NCI-H2107 (cell line): ENCODE measurements around the gene TNPO2.

ENCODE experiments used
- DNase-seq: peaks from one replicate; lab custom pipeline; 2025; lab: John Stamatoyannopoulos, UW

Gene TNPO2

DNA sequence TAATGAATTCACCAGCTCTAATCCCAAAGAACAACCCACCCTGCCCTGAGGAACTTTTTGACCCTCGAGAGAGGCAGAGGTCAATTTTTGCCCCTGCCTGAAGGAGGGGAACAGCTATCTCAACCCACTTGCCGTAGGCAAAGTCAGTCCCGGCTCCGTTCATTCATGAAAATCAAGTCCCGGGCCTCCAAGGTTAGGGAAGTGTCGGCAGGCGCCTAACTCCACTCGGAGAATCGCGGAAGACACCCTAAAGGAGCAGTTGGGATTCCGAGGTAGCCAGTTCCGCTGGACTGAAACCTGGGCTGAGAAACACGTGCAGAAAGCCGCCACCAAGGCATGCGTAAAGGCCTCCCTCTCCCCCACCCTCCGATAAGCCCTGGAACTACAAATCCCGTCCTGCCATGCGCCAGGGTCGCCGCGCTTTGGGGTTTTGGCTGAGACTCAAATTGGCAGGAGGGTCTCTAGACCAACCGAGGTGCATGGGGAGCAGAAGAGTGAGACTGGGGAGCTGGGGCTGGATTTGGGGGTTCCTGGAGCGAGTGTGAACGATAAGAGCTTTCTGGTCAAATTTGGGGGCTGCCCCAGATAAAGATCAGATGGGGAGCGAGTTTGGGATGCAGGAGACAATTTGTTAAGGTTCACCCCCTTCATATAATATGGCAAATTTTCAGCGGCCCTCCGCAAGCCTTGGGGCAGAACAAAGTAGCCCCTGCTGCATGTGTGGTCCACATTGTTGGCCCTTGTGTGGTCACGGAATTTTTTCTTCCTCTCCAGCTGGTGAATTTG, at the start of gene TNPO2:
Gene TNPO2, minus strand, starts transcription at position 292 of the 786 bp plus-strand sequence. CDS start 2,955 bp downstream, outside the sequence.
- DNase-seq: no peak

DNA sequence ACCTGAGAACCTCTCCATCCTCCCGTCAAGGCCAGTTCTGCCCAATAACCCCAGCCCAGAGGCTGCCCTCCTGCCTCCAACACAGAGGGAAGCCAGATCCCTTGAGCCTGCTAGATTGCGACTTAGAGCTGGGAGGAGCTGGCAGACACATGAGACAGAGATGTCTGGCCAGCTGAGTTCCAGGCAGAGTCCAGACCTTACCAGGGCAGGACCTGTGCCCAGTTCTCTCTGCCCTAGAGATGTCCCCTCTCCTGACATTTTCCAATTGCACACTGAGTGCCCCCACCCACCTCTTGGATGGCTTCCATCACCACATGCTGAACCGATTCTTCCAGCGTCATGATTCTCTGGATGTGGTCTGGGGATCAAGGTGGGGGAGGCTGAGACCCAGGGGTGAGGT, 48.6 kb upstream of the TNPO2 start:
- DNase-seq: no peak

- no peak for DNase-seq
These were observed 47.2 kb upstream of the TNPO2 start for GRCh38 chr19:12770922-12771321.

DNA sequence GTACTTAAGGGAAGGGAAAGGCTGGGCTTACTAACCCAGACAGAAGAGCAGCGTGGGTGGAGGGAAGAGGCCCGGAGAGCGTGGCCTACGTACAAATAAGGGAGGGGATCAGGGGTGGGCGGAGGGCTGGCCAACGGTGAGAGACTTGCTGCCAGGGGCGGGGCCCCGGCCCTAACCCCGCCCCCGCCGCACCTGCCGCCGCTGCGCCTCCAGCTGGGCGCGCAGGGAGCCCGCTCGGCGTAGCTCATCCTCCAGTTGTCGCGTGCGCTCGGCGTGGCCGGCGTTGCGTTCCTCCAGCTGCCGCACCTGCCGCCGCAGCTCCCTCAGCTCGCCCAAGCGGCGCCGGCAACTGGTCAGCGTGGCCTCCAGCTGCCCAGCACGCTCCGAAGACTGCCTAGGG, 46.0 kb upstream of the TNPO2 start:
- DNase-seq: no peak

DNA sequence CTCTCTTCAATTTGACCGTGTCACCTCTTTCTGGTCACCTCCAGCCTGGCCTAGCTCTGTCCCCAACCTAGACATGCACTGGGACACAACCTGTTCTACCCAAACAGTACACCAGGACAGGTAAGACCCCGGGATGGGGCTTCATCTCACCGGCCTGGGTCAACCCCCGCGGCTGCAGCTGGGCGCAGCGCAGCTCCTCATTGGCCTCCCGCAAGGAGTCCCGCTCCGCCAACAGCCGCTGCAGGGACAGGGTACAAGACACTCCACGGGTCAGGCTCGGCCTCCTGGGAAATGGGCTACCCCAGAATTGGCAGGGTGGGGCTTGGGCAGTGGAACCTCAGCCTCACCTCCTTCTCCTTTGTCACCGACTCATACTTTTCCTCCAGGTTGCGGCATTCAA, 43.9 kb upstream of the TNPO2 start:
- DNase-seq: no peak

GRCh38 chr19:12767150-12767549, 43.4 kb upstream of the TNPO2 start:
- no peak for DNase-seq

DNA sequence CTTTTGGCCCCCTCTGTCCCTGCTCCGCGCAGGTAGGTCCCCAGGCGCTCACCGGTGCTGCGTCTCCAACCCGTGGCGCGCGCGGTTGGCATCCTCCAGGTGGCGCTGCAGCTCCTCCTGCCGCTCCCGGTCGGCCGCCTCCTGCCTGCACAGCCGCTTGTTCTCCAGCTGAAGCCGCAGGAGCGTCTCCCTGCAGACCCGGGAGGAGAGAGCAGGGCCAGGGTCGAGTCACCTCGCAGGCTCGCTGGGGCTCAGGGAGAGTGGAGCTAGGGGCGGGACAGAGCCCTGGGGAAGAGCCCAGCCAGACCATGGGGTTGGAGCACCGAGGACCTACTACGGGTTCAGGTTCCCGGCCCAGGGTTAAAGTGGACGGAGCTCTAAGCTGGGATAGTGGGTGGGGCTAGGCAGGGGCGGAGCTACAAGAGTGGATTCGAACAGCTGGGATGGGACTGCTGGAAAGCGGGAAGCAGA, 42.4 kb upstream of the TNPO2 start:
- peak; percentile 51 for DNase-seq

DNA sequence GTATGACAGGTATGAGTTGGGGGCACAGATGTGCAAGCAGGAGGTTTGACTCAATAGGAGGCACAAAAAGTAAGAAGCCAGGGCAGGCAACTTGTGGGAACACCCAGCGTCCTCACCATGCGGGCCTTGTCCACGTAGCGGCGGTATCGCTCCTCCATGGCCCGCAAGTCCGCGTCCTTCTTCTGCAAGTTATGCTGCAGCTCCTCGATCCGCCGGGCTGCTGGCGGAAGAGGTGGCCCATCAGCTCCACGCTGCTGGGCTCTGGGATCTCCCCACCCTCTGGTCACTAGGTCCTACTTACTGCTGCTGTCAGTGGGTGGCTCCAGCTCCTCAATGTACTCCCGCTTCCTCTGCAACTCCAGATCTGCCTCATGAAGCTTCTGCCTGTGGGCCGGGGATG, 41.0 kb upstream of the TNPO2 start:
- DNase-seq: no peak

- no peak for DNase-seq
These were observed 39.4 kb upstream of the TNPO2 start for GRCh38 chr19:12763100-12763499.

DNA sequence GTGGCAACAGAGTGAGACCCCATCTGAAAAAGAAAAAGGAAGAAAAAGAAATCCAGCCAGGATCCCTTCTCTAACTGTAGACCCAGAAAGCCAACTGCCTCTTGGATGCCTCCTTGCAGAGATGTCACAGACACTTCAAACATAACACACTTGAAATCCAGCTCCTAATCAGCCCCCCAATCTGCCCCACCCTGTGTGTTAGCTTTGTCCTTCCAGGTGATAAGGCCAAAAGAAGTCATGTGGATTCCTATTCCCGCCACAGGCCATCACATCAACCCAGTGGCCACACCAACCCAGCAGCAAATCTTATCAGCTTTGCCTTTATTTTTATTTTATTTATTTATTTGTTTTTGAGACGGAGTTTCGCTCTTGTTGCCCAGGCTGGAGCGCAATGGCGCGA, 36.0 kb upstream of the TNPO2 start:
- DNase-seq: no peak

DNA sequence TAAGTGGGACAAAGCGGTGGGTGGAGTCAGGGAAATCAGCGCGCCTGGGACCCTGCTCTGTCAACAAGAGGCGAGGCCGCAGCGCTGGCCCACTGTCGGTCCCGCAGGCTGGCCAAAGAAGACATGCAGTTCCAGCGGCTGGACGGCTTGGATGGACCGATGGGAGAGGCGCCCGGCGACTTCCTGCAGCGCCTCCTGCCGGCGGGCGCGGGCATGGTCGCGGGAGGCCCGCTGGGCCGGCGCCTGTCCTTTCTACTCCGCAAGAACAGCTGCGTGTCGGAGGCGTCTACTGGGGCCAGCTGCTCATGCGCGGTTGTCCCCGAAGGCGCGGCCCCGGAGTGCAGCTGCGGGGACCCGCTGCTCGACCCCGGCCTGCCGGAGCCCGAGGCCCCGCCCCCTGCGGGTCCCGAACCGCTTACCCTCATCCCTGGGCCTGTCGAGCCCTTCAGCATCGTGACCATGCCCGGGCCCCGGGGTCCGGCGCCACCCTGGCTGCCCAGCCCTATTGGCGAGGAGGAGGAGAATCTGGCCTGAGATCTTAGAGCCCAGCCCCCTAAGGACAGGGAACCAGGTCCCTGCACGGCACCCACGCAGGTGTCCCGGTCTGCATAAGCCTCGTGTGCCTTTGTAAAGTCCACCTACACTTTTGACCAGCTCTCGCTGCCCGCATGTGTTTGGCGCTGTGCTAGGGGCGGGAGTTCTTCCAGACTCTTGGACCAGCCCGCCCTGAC, 34.0 kb upstream of the TNPO2 start:
- DNase-seq: no peak

GRCh38 chr19:12756150-12756883, 32.6 kb upstream of the TNPO2 start:
- no peak for DNase-seq

GRCh38 chr19:12754465-12755196, 30.9 kb upstream of the TNPO2 start:
- no peak for DNase-seq

DNA sequence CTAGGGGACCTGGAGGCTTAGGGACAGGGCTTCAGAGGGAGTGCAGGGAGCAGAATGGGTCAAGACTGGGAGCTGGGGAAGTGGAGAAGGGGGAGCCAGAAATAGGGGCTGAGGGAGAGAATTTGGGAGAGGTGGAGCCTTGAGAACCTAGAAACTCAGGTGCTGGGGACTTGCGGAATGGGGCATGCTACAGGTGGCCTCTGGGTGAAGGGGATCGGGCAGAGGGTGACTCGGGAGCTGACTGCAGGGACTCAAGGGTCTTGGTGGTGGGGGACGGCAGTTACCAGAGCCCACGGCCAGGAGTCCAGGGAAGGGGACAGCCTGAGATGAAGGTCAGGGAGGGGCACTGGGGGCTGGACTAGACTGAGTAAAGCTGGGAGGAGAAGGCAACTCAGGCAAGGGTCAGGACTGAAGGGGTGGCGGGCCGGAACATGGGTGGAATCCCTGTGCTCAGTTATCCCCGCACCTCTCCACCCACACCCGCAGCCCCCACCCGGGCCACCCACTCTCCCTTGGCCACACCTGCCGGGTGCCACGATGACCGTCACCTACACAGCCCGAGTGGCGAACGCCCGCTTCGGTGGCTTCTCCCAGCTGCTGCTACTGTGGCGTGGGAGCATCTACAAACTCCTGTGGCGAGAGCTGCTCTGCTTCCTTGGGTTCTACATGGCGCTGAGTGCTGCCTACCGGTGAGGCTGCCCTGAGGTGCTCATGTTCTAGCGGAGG, 28.5 kb upstream of the TNPO2 start:
- DNase-seq: no peak

DNA sequence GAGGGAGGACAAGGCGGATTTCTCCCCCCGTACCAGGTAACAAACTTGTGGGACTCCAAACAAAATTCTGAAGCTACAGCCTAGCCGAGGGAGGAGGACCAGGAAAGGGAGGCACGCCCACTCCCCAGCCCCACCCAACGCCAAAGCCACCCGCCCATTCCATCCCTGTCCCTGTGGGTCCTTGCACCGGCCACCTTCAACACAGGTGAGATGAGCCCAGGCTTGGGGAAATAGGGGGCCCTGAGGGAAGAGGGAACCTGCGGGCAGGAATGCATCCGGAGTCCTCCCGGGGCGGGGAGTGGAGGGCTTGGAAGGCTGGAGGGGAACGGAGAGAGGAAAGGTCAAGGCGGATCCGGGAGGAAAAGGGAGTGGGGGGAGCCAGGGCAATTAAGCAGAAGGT, 27.9 kb upstream of the TNPO2 start, which contains the start of gene BEST2:
Gene BEST2, plus strand, starts transcription at position 157 of the 400 bp plus-strand sequence. CDS start 802 bp downstream, outside the sequence.
- DNase-seq: no peak

DNA sequence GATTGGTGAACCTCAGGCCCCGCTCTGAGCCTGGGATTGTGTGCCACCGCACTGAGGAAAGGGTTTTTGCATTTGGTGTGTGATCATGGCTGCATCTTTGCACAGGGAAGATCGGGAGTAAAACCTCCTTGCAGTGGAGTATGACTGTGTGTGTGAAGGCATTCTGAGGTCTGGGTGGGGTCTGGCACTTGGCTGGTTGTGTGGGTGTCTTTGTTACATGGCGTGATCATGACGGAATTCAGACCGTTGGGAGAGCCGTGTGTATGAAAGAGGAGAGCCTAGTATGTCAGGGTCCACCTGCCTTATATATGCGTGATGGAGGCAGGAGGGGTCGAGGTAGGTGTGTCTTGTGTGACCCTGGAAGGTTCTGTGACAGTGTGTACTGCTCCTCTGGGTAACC, 27.1 kb upstream of the TNPO2 start:
- DNase-seq: no peak

GRCh38 chr19:12749938-12750521, 26.3 kb upstream of the TNPO2 start:
- no peak for DNase-seq

DNA sequence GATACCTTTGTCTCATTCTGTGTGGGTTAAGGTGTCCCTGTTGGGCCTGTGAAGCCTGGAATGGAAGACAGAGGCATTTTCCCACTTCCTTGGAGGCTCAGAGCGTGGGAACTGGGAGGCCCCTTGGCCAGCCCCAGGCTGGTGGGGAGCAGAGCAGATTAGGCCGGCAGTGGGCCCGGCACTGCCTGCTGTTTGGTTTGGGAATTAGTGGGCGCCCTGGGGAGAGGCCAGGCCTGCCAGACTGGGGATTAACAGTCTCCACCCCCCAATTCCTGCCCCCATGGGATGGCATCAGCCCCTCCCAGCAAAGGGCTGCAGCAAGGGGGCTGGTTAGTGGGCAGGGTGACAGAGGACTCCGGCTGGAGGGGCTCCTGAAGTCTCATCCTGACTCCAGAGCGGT, 24.8 kb upstream of the TNPO2 start:
- no peak for DNase-seq

DNA sequence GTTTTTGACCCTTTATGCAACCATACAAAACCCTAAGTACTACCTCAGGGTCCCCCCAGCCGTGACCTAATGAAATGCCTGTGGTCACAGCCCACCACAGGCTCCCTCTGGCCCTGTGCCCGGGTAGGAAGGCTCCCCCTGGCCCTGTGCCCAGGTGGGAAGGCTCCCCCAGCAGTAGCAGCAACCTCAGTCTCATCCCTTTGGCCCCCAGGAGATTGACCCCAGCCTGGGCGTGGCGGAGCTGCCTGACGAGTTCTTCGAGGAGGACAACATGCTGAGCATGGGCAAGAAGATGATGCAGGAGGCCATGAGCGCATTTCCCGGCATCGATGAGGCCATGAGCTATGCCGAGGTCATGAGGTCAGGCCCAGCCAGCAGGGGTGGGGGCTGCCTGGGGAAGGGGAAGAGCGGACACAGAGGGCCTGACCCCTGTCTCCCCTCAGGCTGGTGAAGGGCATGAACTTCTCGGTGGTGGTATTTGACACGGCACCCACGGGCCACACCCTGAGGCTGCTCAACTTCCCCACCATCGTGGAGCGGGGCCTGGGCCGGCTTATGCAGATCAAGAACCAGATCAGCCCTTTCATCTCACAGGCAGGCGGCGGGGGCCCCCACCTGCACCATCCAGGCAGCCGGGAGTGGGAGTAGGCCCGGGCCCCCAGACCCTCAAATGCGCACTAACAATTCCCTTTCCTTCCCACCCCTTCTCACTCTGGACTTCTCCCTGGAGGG, 21.6 kb upstream of the TNPO2 start:
- no peak for DNase-seq

GRCh38 chr19:12737835-12738351, 14.2 kb upstream of the TNPO2 start:
- DNase-seq: no peak
